Neural crest cell (in vitro differentiated cells): ENCODE data around the gene ATP6V0C. TPM values are rescaled to one million over a fixed set of nuclear protein-coding genes. Genes with fewer than 3 reads are reported as not detected.

ENCODE experiments used
- DNase-seq: peaks from one replicate; pipeline ENCODE4 v3.0.0; 2021; ENCODE audit warnings: low read depth, mixed read lengths, low spot score
- H3K27ac Mint-ChIP-seq: one replicate; pipeline ENCODE4 v1.8.0; 2021; ENCODE audit warnings: mild to moderate bottlenecking, mixed read lengths; ENCODE audit not compliant: unreplicated experiment
- H3K27me3 Mint-ChIP-seq: 2 replicates; pipeline ENCODE4 v1.8.0; 2021; ENCODE audit warnings: low read depth, mild to moderate bottlenecking, mixed read lengths
- H3K36me3 Mint-ChIP-seq: 2 replicates; pipeline ENCODE4 v1.8.0; 2021; ENCODE audit warnings: low read depth, mild to moderate bottlenecking, mixed read lengths
- H3K4me1 Mint-ChIP-seq: 2 replicates; pipeline ENCODE4 v1.8.0; 2021; ENCODE audit warnings: mixed read lengths
- H3K4me3 Mint-ChIP-seq: one replicate; pipeline ENCODE4 v1.8.0; 2021; ENCODE audit warnings: mild to moderate bottlenecking, mixed read lengths
- H3K9me3 Mint-ChIP-seq: 2 replicates; pipeline ENCODE4 v1.8.0; 2021; ENCODE audit warnings: mixed read lengths
- total RNA-seq: library from RNA; stranded (reverse); gene quantifications from 2 replicates; pipeline ENCODE4 v1.2.1, GENCODE V29; 2021
- TF ChIP-seq, protein P1 (sequence below): fragments of 200-600 bp; sonication (generic); conservative IDR thresholded peaks from 2 replicates; pipeline ENCODE4 v1.5.0; 2021; ENCODE audit warnings: antibody characterized with exemption, mild to moderate bottlenecking

ATP6V0C gene
- total RNA-seq, 1 donor from 2014 or later: 154 TPM

DNA sequence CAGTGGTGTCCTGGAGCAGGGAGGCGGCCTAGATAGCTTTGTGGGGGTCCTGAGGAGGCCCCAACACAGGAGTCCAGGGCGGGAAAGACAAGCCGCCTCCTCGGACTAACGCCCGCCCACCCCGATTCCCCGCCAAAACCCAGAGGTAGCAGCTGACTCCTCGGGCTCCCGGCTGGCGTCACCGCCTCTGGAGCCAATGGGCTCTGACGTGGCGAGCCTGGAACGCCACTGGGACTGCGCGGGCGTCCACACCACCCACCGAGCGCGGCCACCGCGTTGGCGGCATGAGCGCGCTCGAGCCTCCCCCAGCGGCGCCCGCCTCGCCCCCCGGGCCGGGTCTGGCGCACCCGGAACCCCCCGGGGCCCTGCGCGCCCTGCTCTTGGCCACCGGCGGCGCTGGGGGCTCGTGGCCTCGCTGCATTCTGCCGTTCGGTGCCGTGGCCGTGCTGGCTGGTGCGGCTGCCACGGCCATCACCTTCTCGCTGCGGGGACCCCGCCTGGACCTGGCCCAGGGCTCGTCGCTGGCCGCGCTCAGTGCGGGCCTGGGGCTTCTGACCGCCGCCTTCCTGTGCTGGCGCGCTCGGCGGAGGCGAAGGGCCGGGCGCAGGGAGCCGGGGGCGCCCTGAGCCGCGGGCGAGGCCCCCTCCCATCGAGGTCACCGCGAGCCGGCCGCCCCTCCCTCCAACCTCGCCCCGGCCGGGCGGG lies 46.1 kb upstream of the ATP6V0C start:
- DNase-seq: peak; percentile 48
- H3K4me3 Mint-ChIP-seq: peak overlapping the region; percentile 84
- TF ChIP-seq, protein P1, sequence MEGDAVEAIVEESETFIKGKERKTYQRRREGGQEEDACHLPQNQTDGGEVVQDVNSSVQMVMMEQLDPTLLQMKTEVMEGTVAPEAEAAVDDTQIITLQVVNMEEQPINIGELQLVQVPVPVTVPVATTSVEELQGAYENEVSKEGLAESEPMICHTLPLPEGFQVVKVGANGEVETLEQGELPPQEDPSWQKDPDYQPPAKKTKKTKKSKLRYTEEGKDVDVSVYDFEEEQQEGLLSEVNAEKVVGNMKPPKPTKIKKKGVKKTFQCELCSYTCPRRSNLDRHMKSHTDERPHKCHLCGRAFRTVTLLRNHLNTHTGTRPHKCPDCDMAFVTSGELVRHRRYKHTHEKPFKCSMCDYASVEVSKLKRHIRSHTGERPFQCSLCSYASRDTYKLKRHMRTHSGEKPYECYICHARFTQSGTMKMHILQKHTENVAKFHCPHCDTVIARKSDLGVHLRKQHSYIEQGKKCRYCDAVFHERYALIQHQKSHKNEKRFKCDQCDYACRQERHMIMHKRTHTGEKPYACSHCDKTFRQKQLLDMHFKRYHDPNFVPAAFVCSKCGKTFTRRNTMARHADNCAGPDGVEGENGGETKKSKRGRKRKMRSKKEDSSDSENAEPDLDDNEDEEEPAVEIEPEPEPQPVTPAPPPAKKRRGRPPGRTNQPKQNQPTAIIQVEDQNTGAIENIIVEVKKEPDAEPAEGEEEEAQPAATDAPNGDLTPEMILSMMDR: peak; percentile 34
- no peaks in the 10 kb centered on the region for H3K9me3 Mint-ChIP-seq
- H3K27me3 Mint-ChIP-seq: peaks cover 13% of the 10 kb centered on the region
- peak overlapping the region; percentile 75 for H3K27ac Mint-ChIP-seq
- H3K4me1 Mint-ChIP-seq: peaks cover 15% of the 10 kb centered on the region
- no peaks in the 10 kb centered on the region for H3K36me3 Mint-ChIP-seq

- H3K27ac Mint-ChIP-seq: peak overlapping the region; percentile 50
- peaks cover 18% of the 10 kb centered on the region for H3K27me3 Mint-ChIP-seq
- TF ChIP-seq, protein P1: no peak
- H3K4me1 Mint-ChIP-seq: peaks cover 19% of the 10 kb centered on the region
- H3K36me3 Mint-ChIP-seq: no peaks in the 10 kb centered on the region
- H3K9me3 Mint-ChIP-seq: no peaks in the 10 kb centered on the region
- H3K4me3 Mint-ChIP-seq: peak overlapping the region; percentile 84
- DNase-seq: no peak
Measured at GRCh38 chr16:2468233-2468724, 45.5 kb upstream of the ATP6V0C start.

DNA sequence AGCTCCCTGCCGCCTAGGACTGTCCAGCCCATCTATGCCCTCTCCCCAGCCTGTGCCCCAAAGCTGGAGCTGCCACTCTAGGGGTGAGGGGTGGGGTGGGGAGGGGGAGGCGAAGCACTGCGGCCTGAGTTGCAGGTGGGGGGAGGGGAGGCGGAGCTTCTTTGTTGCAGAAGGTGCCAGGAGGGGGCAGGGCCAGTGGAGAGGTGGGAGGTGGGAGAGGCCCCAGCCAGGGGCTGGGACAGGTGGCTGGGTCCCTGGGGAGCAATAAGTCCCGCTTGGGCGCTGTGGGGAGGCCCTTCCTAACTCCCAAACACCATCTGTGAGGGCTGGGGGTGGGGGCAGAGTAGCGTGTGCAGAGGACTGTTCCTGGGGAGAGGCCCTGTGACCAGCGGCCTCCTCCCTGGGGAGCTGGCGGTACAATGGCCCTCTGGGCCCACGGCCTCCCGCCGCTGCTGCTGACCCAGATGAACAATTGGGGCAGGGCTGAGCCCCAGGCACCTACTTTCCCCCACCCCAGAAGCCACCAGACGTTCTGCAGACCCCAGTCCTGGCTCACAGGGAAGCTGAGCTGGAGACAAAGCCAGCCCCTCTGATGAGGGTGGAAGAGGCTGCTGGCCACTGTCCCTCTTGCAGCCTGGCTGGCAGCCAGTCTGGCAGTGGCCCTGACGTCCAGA lies 44.9 kb upstream of the ATP6V0C start:
- no peaks in the 10 kb centered on the region for H3K9me3 Mint-ChIP-seq
- peak overlapping the region; percentile 85 for H3K4me3 Mint-ChIP-seq

DNA sequence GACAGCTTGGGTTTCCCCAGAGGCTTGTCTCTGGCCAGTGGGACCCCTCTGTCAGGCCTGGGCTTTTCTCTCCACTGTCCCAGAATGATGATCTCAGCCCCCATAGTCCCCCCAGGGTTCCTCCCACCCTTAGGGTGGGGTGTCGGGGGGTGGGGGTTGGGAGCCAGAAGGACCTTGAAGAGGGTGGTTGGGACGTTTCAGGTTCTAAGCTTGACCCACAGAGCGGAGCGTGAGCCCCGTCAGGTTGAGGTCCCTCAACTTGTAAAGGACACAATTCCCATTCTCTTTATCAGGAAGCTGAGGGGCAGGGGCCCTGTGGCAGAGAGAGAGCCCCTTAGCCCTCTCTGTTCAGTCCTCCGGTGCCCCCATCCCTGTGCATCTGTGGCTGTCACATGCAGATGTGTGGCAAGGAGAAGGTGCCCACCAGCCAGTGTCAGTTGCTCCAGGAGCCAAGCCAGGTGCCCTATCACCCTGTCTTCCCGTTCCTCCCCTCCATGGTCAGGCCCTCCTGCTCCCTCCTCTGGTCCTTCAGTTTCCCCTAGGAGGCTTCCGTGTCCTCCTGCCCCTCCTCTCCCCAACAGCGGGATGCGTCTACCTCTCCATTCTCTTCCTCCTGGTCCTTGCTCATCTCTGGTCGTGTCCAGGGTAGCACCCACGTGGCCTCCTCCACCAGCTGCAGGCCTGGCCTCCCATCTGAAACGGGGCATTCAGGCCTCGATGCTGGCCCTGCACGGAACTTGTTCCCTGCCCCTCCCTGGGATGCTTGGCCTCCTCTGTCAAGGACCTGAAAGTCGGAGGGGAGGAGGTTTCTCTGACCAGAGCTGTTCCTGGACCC lies 44.1 kb upstream of the ATP6V0C start:
- TF ChIP-seq, protein P1: no peak
- H3K36me3 Mint-ChIP-seq: no peaks in the 10 kb centered on the region
- DNase-seq: no peak
- H3K4me1 Mint-ChIP-seq: peaks cover 21% of the 10 kb centered on the region
- H3K27ac Mint-ChIP-seq: peak overlapping the region; percentile 71
- peaks cover 19% of the 10 kb centered on the region for H3K27me3 Mint-ChIP-seq
- H3K4me3 Mint-ChIP-seq: peak overlapping the region; percentile 85
- no peaks in the 10 kb centered on the region for H3K9me3 Mint-ChIP-seq

More for the DNA sequence above, 44.9 kb upstream of the ATP6V0C start:
- H3K36me3 Mint-ChIP-seq: no peaks in the 10 kb centered on the region
- TF ChIP-seq, protein P1: no peak
- H3K27me3 Mint-ChIP-seq: peaks cover 19% of the 10 kb centered on the region
- peaks cover 21% of the 10 kb centered on the region for H3K4me1 Mint-ChIP-seq
- no peak overlapping the region for H3K27ac Mint-ChIP-seq
- no peak for DNase-seq

GRCh38 chr16:2470234-2470601 lies 43.5 kb upstream of the ATP6V0C start:
- Mint-ChIP-seq H3K27me3 (peaks cover 19% of the 10 kb centered on the region), H3K9me3 (no peaks in the 10 kb centered on the region), H3K27ac (no peak overlapping the region), H3K36me3 (no peaks in the 10 kb centered on the region), H3K4me3 (peak overlapping the region; percentile 85), H3K4me1 (peaks cover 21% of the 10 kb centered on the region)
- no peak for DNase-seq
- TF ChIP-seq, protein P1: no peak
